Measurements from ENCODE around the gene SYNE2.

The SYNE2 gene

DNA sequence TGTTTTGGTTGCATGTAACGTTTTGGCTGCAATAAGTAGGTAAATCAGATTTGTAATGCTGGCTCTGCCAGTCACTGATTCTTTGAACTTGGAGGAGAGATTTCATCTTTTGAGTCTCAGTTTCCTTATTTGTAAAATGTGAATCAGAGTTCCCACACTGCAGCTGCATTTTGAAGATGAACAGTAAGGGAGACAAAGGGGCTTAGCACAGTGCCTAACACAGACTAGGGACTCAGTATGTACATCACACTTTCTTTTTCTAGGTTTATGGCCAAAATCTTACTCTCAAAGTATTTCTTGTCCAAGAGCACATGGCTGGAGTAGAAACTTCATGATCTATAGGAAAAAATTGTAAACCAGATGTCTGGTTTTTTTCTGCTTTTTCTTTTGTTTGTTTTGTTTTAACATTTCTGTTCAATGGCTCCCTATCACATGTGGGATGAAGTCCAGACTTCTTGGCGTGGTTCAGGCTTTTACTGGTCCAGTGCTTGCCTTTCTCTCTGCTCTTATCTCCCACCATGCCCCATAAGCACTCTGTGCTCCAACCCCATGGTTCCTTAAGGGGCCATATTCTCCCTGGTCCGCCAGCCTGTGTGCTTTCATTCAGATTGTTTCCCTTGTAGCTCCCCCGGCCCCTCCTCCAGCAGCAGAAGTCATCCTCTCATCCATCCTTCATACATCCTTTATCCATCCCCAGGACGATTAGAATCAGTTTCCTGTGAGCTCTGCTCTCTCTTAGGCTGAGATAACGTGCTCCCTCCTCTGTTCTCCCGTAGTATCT, 58.0 kb downstream of the SYNE2 start:
- in situ Hi-C loops (cut with MboI; ENCODE audit: low sequenced_read_pairs), result no loop called here

DNA sequence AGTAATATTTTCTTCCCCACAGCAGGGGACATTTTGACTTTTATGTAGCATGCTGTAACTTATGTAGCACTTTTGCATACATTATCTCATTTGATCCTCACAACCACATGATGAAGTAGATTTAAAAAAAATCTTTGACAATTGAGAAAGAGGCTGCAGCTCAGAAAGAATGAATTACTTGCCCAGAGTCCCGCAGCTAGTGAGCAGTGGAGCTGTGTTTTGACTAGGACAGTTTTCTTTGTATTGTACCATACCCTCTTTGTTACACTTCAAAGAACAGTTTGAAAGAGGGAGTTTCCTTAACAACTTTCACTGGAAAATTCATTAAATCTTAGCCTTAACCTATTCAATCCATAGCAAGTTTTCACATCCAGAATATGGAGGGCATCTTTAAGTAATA, 58.6 kb downstream of the SYNE2 start:
- in situ Hi-C loops (cut with MboI; ENCODE audit: low sequenced_read_pairs), result no loop called here

DNA sequence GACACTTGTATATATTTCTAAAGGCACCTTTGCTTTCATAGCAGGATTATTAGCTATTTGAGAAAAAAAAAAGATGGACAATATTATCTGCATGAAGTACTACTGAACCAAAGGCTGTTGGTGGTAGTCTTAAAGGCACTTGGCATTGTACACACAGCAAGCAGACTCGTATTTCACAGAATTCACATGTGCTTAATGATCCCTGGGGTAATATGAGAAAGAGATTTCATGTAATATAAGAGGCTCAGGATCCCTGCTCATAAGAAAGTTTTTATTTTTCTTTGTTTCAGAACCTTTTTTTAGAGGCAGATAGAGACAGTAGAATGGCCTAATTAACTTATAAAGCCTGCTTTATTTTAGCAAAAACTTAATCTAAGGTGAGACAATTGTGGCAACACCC, 59.5 kb downstream of the SYNE2 start:
- in situ Hi-C loops (cut with MboI; ENCODE audit: low sequenced_read_pairs), result no loop called here

DNA sequence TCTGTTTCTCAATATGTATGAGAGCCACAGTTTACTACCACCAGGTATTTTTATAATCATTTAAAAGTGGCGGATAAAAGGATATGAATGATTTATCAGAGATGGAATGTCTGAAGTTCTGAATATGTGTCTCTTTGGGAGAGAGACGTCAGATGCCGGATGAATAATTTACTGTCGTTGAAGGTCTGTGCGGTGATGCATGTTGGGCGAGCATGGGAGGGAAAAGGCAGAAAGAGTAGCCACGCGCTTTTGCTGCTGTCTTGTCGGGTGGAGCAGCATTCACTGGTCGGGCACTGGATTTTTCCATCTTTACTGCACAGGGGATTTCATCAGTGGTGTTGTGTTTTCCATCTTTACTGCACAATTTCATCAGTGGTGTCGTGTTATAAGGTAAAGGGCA, 65.6 kb downstream of the SYNE2 start:
- in situ Hi-C loops (cut with MboI; ENCODE audit: low sequenced_read_pairs), result no loop called here

DNA sequence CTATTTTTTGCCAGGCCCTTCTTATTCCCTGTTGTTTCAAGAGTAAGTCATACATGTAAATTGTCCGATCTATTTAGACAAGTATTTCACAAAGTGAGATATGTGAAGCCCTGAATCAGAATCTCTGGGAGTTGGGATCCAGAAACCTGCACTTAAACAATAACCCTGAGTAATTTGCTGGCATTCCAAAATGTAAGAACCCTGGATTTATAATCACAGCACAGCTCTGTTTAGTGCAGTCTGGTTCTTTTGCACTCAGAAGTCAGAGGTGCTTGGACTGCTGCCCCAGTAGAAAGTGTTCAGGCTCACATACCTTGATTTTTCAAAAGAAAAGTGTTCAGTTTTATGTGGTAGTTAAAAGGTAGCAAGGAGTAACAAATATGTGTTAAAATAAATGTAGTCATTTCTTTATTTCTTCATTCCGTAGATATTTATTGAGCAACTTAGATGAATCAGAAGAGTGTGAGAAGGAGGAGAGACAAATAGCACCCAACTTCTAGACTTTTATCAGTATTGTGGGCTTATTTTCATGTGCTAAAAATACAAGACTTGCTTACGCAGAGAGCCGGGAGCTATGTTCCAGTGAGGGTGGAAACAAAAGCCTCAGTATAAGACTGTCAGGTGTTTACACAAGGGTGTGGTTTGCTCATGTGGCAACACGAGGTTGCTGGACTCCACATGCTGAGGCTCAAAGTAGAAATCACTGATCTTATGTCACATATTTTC, 70.1 kb downstream of the SYNE2 start:
- in situ Hi-C loops (cut with MboI; ENCODE audit: low sequenced_read_pairs), result no loop called here

DNA sequence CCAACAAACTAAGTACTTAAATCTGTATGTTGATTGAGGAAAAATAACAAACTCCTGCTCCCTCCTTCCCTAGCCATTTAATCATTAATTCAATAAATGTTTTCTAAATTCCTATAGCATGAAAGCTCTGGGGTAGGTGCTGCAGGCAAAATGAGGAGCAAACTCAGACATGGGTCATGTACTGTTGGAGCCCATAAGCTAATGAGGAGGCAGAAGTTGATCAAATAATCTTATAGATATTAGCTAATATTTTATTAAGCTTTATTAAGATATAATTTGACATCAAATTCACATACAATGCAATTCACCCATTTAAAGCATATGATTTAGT, 70.6 kb downstream of the SYNE2 start:
- in situ Hi-C loops (cut with MboI; ENCODE audit: low sequenced_read_pairs), result no loop called here

DNA sequence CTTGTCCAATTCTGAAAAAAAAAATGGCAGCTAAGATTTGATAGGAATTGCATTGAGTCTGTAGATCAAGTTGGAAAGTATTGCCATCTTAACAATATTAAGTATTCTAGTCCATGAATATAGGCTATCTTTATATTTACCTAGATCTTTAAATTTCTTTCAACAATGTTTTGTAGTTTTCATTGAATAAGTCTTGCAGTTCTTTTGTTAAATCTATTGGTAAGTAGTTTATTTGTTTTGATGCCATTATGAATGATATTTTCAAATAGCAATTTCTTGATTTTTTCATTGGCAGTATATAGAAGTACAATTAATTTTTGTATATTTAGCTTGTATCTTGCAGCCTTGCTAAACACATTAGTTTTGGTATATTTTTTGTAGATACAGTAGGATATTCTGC, 71.6 kb downstream of the SYNE2 start:
- in situ Hi-C loops (cut with MboI; ENCODE audit: low sequenced_read_pairs), result no loop called here

DNA sequence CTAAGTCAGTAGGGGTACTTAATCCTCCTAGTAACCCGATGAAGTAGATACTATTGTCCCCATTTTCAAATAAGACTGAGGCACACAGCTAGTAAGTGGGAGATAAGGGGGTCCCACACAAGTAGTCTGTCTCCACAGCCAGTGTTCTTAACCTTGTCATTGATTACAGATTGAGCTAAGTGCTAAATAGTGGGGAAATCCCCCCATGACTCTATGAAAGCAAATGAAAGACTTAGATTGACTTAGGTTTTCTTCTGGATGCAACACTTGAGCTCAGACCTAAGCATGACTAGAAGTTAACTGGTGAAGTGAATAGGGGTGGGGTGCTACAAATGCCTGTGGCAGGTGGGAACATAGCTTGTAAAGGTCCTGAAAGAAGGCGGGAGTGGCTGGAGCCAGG, 73.8 kb downstream of the SYNE2 start:
- in situ Hi-C loops (cut with MboI; ENCODE audit: low sequenced_read_pairs), result no loop called here

DNA sequence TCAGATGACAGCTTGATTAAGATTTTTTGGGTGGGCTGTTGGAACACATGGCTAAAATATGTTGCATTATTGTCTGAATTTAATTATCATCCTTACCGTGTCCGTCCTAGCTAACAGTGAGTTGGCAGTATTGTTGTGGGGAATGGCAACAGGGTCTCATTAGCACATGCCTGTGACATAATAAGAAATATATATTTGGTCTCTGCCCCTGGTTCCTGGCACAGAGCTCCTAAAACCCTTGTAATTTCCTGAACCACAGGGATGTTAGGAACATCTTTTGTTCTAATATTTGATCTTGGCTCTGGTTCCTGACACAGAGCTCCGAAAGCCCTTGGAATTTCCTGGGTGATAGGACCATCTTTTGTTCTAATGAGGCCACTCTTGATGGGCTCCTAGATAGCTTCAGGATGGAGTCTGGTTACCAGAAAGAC, 76.0 kb downstream of the SYNE2 start:
- in situ Hi-C loops (cut with MboI; ENCODE audit: low sequenced_read_pairs), result no loop called here

DNA sequence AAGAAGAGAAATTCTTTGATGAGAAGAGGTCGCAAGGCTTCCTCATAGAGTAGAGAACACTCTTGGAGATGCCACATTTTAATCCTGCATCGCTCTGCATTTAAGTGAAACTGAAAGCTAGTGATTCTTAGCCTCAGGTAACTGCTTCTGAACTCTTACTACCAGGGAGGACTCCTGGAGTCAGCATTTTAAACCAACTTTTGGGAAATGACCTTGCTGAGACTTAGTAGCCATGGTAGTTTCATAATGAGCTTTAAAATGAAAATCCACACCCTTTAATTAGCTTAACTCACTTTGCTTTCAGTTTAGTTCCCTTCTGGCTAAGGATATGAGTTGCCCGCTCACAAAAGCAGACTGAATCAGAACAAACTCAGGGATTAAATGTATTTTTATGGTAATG, 80.3 kb downstream of the SYNE2 start:
- in situ Hi-C loops (cut with MboI; ENCODE audit: low sequenced_read_pairs), result no loop called here

DNA sequence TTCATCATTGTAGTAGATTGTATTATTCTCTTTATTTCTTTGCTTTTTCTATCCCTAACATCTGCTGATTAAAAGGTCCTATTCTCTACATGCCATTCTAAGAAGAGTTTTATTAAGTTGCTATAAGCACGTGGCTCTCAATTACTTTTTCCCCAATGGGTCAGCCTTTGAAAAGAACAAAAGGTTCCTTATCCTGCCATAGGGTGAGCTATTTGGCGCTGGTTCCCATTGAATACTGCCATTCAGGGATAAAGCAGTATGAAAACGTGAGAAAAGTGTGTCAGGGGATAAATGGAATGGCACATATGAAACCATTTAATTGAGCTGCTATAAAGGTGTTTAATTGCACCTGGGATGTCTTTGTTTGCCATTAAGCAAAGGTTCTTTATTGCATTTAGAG, 80.9 kb downstream of the SYNE2 start:
- in situ Hi-C loops (cut with MboI; ENCODE audit: low sequenced_read_pairs), result no loop called here

DNA sequence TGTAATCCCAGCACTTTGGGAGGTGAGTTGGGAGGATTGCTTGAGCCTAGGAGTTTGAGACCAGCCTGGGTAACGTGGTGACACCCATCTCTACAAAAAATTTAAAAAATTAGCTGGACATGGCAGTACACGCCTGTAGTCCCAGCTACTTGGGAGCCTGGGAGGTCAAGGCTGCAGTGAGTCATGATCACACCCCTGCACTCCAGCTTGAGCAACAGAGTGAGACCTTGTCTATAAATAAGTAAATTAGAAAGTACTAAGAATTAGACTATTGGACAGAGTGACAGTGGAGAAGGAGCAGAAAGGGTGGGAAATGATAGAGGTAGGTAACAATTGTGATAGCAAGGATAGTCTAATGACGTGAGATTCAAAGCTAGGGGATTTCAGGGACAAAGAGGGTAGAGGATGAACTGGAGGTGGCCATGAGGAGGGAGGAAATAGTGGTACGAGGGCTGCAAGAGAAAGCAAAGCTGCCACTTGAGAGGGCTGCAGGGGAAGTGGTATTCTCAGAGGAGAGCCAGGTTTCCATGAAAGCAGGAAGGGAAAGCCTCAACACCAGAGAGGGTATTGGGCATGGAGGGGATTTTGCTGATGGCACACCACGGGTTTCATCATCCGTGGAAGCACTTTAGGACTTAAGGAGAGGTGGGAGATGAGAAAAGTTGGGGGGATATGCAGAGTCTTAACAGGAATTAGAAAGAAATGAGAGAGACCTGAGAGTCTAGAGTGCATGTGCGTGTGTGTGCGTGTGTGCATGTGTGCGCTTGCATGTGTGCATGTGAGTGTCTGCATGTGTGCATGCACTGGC, 85.6 kb downstream of the SYNE2 start:
- in situ Hi-C loops (cut with MboI; ENCODE audit: low sequenced_read_pairs), result no loop called here

DNA sequence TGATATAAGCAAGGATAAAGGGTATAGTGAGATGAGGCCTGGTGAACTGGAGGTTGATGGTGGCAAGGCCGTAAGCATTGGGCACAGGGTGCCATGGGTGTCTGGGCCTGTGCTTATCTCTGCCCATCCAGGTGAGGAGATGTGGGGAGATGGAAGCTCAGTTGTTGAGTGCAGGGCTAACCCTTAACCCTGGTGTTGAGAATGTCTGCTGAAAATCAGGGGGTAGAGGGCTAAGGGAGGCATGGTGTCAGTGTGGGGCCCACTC, 86.1 kb downstream of the SYNE2 start:
- in situ Hi-C loops (cut with MboI; ENCODE audit: low sequenced_read_pairs), result no loop called here

DNA sequence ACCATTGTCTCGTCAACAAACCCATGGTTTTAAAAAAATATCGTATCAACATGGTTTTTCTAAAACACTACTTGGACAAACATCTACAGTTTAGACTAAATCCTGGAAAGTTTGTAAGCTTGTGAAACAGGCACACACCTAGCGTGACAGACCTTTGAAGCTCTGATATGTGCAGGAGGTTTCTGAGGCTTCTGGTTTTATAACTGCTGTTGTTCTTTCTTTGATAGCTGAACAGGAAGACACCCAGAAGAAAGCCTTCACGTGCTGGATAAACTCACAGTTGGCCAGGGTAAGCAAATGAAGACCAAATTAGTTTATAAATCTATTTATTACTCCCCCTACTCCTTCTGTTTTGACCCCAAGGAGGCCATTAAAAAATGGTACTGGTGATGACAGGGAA, 87.6 kb downstream of the SYNE2 start:
- in situ Hi-C loops (cut with MboI; ENCODE audit: low sequenced_read_pairs), result no loop called here

DNA sequence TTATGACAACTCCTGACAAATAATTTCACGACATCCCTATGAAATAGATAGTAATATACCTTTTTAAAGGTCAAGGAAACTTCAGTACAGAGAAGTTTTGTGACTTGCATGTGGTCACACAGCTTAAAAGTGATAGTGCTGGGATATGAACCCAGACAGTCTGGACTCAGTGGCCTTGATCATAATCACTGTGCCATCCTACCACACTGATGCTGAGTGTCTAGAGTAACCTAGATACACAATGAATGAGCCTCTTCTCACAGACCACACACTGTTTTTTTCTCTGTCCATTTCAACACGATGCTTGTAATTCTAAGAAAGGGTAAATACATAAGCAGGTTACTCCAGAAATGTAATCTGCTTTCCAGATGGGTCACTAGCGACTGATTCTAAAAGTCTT, 88.2 kb downstream of the SYNE2 start:
- in situ Hi-C loops (cut with MboI; ENCODE audit: low sequenced_read_pairs), result no loop called here

DNA sequence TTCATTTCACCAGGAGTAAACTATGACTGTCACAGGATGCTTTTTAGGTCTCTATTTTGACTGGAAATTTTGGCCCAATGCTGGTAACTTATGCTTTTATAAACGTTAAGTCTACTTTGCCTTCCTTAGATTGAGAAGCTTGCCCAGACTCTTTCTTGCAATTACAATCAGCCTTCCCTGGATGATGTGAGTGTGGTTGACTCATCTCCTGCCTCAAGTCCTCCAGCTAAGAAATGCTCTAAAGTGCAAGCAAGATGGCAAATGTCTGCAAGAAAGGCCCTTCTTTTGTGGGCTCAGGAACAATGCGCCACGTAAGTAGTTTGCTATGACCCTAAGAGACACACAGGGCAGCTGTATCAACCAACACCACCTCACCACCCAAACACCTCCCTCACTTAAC, 96.9 kb downstream of the SYNE2 start:
- in situ Hi-C loops (cut with MboI; ENCODE audit: low sequenced_read_pairs), result no loop called here

DNA sequence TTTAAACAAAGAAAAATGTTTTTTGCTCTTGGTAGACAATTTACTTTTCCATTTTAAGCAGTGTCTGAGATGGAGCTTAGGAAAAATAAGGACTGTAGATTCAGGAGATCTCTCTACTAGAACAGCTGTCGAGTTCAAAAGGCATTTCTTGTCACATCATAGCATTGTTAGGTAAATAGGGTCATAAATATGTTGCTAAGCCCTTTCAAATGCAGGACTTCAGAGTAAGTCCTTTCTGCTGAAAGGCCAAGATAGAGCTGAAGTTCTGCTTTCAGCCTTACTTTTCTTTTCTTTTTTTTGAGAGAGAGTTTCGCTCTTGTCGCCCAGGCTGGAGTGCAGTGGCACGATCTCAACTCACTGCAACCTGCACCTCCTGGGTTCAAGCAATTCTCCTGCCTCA, 98.2 kb downstream of the SYNE2 start:
- in situ Hi-C loops (cut with MboI; ENCODE audit: low sequenced_read_pairs), result no loop called here

DNA sequence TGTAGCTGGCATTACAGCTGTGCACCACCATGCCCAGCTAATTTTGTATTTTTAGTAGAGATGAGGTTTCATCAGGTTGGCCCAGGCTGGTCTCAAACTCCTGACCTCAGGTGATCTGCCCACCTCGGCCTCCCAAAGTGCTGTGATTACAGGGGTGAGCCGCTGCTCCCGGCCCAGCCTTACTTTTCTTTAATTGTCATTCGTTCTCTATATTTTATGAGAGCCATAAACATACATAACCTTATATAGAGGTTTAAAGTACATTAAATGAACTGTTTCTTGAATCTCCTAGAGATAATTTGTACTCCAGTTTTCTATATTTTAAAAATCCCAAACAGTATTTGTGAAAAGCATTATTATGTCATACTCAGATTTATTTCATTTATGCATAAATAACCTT, 98.6 kb downstream of the SYNE2 start:
- in situ Hi-C loops (cut with MboI; ENCODE audit: low sequenced_read_pairs), result no loop called here

DNA sequence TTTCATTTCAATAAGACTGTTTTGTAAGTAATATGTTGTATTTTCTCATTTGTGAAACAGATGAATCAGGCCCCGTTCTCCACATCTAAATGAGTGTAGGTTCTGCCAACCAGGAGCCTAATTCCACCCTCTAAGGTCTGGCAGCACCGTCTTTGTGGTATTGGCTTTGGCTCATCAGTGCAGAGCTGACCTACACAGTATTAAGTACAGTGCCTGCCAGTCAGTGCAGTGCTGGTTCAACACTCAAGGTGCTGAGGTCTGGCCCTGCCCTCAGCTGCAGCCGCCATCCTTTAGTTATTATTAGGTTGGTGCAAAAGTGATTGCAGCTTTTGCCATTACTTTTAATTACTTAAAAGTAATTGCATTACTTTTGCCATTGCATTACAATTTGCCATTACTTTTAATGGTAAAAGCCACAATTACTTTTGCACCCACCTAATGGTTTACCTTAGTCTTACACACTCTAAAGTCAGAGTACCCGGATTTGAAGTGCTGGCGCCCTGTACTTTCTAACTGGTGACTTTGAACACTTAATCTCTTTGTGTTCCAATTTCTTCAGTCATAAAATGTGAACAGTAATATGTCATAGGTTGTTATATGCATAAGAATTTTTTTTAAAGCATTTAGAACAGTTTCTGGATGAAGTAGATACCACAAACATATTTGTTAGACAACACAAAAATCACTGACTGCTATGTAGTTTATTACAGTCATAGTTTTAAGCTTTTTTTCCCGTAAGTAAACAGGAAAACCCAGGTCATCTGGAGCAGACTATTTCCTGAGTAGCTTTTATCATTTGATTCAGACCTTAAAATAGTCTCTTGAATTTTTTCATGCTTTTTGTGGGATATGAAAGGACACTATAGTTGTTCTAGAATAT, 99.5 kb downstream of the SYNE2 start:
- in situ Hi-C loops (cut with MboI; ENCODE audit: low sequenced_read_pairs), result no loop called here

DNA sequence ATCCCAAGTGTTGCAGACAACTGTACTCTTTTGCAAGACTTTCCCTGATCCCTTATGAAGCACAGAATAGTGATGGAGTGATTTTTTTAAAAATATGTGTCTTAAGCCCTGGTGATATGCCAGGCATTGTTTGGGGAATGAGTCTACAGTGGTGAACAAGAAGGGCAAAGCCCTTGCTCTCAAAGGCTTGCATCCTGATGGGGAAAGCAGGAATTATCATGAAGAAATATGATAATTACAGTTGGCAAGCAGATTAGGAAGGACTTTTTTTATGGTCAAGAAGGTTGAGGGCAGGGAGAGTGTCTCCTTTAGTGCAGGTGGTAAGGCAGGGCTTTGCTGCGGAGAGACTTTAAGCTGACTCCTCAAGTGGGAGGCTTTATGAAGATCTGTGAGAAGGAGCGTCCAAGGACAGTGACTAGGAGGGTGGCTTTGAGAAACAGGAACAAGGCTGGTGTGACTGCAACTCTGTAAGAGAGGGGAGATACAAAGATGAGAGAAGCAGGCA, 100.2 kb downstream of the SYNE2 start:
- in situ Hi-C loops (cut with MboI; ENCODE audit: low sequenced_read_pairs), result no loop called here

DNA sequence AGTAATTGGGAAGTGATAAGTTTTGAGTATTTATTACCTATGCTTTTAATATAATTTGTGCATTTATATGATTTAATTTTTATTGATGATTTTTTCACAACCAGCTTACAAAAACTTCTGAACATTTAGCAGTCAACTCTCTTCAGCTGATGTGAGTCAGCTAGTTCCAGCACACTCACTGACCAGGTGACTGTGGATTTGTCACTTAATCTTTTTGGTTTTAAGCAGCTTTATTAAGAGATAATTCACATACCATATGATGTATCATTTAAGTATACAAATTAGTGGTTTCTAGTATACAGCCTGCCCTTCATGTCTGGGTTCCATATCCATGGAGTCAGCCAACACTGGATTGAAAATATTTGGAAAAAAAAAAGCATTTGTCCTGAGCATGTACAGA, 103.5 kb downstream of the SYNE2 start:
- in situ Hi-C loops (cut with MboI; ENCODE audit: low sequenced_read_pairs), result no loop called here
